C4-2B (cell line): ENCODE results near the gene SLC29A3.

Experiments
- ZFX ChIP-seq: fragments of 450-650 bp; IDR thresholded peaks from 2 replicates; pipeline ENCODE4 v1.6.1; 2017
- TF ChIP-seq, protein P1 (sequence below): fragments of 450-650 bp; conservative IDR thresholded peaks from 2 replicates; pipeline ENCODE4 v1.5.1; 2017; ENCODE audit warnings: mild to moderate bottlenecking

DNA sequence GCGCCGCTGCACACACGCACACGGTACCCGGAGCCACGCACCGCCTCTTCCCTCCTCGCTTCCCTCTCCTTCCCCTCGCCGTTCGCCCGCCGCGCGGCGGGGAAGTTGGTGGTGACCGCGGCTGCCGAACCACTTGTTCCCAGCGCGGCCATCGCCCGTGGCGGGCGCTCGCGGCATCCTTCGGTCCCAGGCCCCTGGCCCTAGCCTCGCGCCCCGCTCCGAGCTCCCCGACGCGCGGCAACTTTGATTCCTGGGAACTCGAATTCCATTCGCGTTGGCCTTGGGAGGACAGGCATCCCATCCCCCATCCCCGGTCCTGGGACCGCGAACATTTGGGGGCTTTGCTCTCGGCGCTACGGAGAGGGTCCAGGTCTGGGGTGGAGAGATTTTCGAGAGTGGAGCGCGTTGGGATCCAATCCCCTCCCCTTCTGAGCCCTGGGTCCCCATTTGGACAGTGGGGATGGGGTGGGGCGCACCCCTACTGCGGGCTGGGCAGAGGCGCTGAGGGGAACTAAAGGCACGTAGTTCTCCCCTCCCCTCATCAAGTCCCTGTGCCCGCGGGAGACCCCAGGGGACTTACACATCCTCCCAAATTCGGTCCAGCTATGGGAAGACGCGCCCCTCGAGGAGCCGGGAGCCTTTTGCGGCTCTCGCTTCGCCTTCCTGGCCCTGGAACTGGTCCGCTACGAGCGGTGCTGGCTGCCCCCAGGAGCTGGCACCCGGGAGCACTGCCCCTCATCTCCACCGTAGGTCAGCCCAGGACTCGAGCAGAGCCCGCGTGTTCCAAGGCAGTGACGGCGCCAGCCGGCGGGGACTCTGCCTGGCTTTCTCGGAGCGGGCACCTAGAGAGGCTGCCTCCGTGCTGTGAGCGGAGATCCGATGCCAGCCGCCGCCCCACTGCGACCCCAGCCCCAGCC, 78.5 kb downstream of the SLC29A3 start:
- TF ChIP-seq, protein P1, sequence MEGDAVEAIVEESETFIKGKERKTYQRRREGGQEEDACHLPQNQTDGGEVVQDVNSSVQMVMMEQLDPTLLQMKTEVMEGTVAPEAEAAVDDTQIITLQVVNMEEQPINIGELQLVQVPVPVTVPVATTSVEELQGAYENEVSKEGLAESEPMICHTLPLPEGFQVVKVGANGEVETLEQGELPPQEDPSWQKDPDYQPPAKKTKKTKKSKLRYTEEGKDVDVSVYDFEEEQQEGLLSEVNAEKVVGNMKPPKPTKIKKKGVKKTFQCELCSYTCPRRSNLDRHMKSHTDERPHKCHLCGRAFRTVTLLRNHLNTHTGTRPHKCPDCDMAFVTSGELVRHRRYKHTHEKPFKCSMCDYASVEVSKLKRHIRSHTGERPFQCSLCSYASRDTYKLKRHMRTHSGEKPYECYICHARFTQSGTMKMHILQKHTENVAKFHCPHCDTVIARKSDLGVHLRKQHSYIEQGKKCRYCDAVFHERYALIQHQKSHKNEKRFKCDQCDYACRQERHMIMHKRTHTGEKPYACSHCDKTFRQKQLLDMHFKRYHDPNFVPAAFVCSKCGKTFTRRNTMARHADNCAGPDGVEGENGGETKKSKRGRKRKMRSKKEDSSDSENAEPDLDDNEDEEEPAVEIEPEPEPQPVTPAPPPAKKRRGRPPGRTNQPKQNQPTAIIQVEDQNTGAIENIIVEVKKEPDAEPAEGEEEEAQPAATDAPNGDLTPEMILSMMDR, result no peak
- TF ChIP-seq ZFX, result no peak
